ENCODE results near the gene FBXW8. TPM values are rescaled to one million over a fixed set of nuclear protein-coding genes. Genes with fewer than 3 reads are reported as not detected.

Gene FBXW8
- total and polyA plus RNA-seq, 4 donors: 1.9 to 7.1 (median 4.9) TPM

GRCh38 chr12:116990971-116991966, 80.5 kb downstream of the FBXW8 start:
- H3K27ac ChIP-seq (ENCODE audit: low read depth in 1 of 2, low read length in 2 of 2): no peak overlapping the region
- H3K4me3 ChIP-seq (ENCODE audit: low read depth in 1 of 3, low read length in 3 of 3): no peak overlapping the region
- H3K27me3 ChIP-seq (ENCODE audit: control insufficient read depth in 4 of 4, insufficient read depth in 4 of 4, low read length in 3 of 4): no peaks in the 10 kb centered on the region
- H3K9me3 ChIP-seq (ENCODE audit: control insufficient read depth in 4 of 4, low read length in 3 of 4): no peaks in the 10 kb centered on the region
- 83% methylated on average over 7 of the region's 7 CpGs for WGBS
- TF ChIP-seq EGR1 (IDR thresholded peaks at IDR 0.05; ENCODE audit: low read depth in 2 of 2) (no peak), GABPA (IDR thresholded peaks at IDR 0.05 in 1 of 2, conservative IDR thresholded peaks at IDR 0.05 in 1 of 2) (no peak), FOXA2 (IDR thresholded peaks at IDR 0.05) (no peak), HNF4A (conservative IDR thresholded peaks at IDR 0.05) (peak; percentile 22 to 35), YY1 (IDR thresholded peaks at IDR 0.05) (peak; percentile 24), HNF4G (IDR thresholded peaks at IDR 0.05) (no peak)
- H3K36me3 ChIP-seq (ENCODE audit: control insufficient read depth in 4 of 4, insufficient read depth in 3 of 4, low read depth in 1 of 4, low read length in 3 of 4): peaks cover 1 to 7% (median 4%) of the 10 kb centered on the region in 4 donors
- no peak overlapping the region for H3K9ac ChIP-seq (ENCODE audit: low read depth in 1 of 2, low read length in 2 of 2)
- H3K4me1 ChIP-seq (ENCODE audit: control insufficient read depth in 4 of 4, insufficient read depth in 4 of 4, low read length in 3 of 4): peaks cover 0 to 13% (median 8%) of the 10 kb centered on the region in 4 donors
- DNase-seq (ENCODE audit: low spot score): no peak

DNA sequence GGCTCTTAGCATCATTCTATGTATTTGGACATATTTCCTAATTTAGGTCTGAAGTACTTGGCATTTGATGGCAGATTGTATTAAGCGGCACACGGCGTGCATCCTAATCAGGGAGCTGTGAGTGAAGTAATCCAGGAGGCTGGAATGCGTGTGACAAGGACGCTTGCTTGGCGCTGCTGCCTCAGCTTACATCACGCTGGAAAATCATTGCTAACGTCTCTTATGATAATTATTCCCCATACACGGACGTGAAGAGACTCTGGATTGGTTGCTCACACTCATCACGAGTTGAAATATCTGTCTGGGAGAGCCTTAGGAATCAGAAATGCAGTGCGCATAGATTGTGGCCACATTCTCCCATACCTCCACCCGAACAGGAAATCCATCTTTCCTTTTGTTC, 85.3 kb downstream of the FBXW8 start:
- Histone ChIP-seq H3K27me3 (ENCODE audit: control insufficient read depth in 4 of 4, insufficient read depth in 4 of 4, low read length in 3 of 4) (no peaks in the 10 kb centered on the region), H3K36me3 (ENCODE audit: control insufficient read depth in 4 of 4, insufficient read depth in 3 of 4, low read depth in 1 of 4, low read length in 3 of 4) (peaks cover 0 to 3% (median 0%) of the 10 kb centered on the region in 4 donors), H3K4me1 (ENCODE audit: control insufficient read depth in 4 of 4, insufficient read depth in 4 of 4, low read length in 3 of 4) (peaks cover 0 to 12% (median 8%) of the 10 kb centered on the region in 4 donors), H3K4me3 (ENCODE audit: low read depth in 1 of 3, low read length in 3 of 3) (no peak overlapping the region), H3K9ac (ENCODE audit: low read depth in 1 of 2, low read length in 2 of 2) (no peak overlapping the region), H3K9me3 (ENCODE audit: control insufficient read depth in 4 of 4, low read length in 3 of 4) (no peaks in the 10 kb centered on the region), H3K27ac (ENCODE audit: low read depth in 1 of 2, low read length in 2 of 2) (no peak overlapping the region)
- TF ChIP-seq HNF4G (IDR thresholded peaks at IDR 0.05): no peak
- no peak for TF ChIP-seq YY1 (IDR thresholded peaks at IDR 0.05)
- no peak for TF ChIP-seq EGR1 (IDR thresholded peaks at IDR 0.05; ENCODE audit: low read depth in 2 of 2)
- TF ChIP-seq, protein P1, sequence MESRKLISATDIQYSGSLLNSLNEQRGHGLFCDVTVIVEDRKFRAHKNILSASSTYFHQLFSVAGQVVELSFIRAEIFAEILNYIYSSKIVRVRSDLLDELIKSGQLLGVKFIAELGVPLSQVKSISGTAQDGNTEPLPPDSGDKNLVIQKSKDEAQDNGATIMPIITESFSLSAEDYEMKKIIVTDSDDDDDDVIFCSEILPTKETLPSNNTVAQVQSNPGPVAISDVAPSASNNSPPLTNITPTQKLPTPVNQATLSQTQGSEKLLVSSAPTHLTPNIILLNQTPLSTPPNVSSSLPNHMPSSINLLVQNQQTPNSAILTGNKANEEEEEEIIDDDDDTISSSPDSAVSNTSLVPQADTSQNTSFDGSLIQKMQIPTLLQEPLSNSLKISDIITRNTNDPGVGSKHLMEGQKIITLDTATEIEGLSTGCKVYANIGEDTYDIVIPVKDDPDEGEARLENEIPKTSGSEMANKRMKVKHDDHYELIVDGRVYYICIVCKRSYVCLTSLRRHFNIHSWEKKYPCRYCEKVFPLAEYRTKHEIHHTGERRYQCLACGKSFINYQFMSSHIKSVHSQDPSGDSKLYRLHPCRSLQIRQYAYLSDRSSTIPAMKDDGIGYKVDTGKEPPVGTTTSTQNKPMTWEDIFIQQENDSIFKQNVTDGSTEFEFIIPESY (IDR thresholded peaks at IDR 0.05): no peak
- TF ChIP-seq REST (IDR thresholded peaks at IDR 0.05): no peak
- TF ChIP-seq NR2F2 (IDR thresholded peaks at IDR 0.05): no peak
- no peak for TF ChIP-seq MAX (IDR thresholded peaks at IDR 0.05)
- TF ChIP-seq JUND (IDR thresholded peaks at IDR 0.05): no peak
- TF ChIP-seq CTCF (IDR thresholded peaks at IDR 0.05; ENCODE audit: low read depth, low read length, missing input control): no peak
- TF ChIP-seq FOXA1 (IDR thresholded peaks at IDR 0.05): no peak
- TF ChIP-seq RXRA (IDR thresholded peaks at IDR 0.05): no peak
- no peak for TF ChIP-seq HNF4A (conservative IDR thresholded peaks at IDR 0.05)
- TF ChIP-seq SP1 (IDR thresholded peaks at IDR 0.05): no peak
- TF ChIP-seq FOXA2 (IDR thresholded peaks at IDR 0.05): no peak
- TF ChIP-seq GABPA (IDR thresholded peaks at IDR 0.05 in 1 of 2, conservative IDR thresholded peaks at IDR 0.05 in 1 of 2): no peak
- no peak for TF ChIP-seq RAD21 (IDR thresholded peaks at IDR 0.05)
- TF ChIP-seq, protein P2, sequence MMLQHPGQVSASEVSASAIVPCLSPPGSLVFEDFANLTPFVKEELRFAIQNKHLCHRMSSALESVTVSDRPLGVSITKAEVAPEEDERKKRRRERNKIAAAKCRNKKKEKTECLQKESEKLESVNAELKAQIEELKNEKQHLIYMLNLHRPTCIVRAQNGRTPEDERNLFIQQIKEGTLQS (IDR thresholded peaks at IDR 0.05): no peak
- TF ChIP-seq TAF1 (conservative IDR thresholded peaks at IDR 0.05): no peak
- no peak for DNase-seq (ENCODE audit: low spot score)
- 92% methylated on average over 13 of the region's 13 CpGs for WGBS

Data from liver (tissue), 9 donors.